Neural cell (in vitro differentiated cells): ENCODE results near the gene CRTC3.

Experiments used
- EP300 ChIP-seq: fragments of 450-650 bp; conservative IDR thresholded peaks from 2 replicates; pipeline ENCODE4 v1.6.1; 2014; ENCODE audit warnings: antibody characterized with exemption, mild to moderate bottlenecking, moderate library complexity; ENCODE audit not compliant: poor library complexity, severe bottlenecking
- EZH2 ChIP-seq: fragments of 200-600, 300-800 bp; shearing (Covaris generic), sonication (generic); IDR thresholded peaks from 2 replicates; pipeline ENCODE4 v1.6.1; 2014; ENCODE audit warnings: antibody characterized with exemption, low read length, borderline replicate concordance, mild to moderate bottlenecking; ENCODE audit not compliant: insufficient read depth, poor library complexity, severe bottlenecking
- POLR2AphosphoS5 ChIP-seq: IDR thresholded peaks from 2 replicates; pipeline ENCODE4 v1.6.1; 2012
- TF ChIP-seq, protein P1 (sequence below): fragments of 450-650 bp; IDR thresholded peaks from 2 replicates; pipeline ENCODE4 v1.5.1; 2014; ENCODE audit warnings: antibody characterized with exemption, mild to moderate bottlenecking, moderate library complexity; ENCODE audit not compliant: poor library complexity, severe bottlenecking

DNA sequence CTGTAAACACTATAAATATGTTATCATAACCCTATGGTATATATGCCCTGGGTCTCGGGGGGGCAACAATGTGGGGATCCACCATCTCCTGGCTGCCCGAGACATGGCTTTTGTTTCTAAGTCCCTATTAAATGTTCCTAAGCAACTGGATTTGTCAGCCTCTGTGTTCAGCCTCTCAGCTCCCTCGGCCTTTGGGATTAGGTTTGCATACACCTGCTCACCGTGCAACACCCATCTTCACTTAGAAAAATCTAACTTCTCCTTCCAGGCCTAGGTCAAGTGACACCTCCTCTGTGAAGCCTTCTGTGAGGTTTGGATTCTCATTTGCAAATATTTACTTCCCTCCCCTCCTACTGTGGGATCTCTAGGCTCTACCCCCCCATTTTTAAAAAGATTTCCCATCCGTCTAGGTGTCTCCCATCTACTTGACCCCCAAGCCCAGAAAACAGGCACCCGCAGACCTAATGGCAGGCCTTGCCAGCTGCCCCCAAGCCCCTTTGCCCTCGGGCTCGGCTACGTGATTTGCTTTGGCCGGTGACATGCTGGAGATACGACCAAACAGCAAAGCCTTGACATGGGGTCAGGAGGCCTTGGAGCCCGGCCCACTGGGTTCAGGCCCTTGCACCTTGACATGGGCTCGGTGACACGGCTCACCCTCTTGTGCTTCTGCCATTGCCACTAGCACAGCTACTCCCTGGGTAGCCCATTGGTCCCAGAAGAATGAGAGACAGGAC, 121.4 kb downstream of the CRTC3 start:
- TF ChIP-seq, protein P1, sequence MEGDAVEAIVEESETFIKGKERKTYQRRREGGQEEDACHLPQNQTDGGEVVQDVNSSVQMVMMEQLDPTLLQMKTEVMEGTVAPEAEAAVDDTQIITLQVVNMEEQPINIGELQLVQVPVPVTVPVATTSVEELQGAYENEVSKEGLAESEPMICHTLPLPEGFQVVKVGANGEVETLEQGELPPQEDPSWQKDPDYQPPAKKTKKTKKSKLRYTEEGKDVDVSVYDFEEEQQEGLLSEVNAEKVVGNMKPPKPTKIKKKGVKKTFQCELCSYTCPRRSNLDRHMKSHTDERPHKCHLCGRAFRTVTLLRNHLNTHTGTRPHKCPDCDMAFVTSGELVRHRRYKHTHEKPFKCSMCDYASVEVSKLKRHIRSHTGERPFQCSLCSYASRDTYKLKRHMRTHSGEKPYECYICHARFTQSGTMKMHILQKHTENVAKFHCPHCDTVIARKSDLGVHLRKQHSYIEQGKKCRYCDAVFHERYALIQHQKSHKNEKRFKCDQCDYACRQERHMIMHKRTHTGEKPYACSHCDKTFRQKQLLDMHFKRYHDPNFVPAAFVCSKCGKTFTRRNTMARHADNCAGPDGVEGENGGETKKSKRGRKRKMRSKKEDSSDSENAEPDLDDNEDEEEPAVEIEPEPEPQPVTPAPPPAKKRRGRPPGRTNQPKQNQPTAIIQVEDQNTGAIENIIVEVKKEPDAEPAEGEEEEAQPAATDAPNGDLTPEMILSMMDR = no peak
- TF ChIP-seq EP300 = no peak
- no peak for TF ChIP-seq EZH2
- TF ChIP-seq POLR2AphosphoS5 = no peak
